ENCODE data around the gene MTMR6. TPM values are rescaled to one million over a fixed set of nuclear protein-coding genes. Genes with fewer than 3 reads are reported as not detected.

Gene MTMR6
- polyA plus RNA-seq, 1 donor = 13.9 TPM

- H3K9me3 ChIP-seq (ENCODE audit: control insufficient read depth, low read depth, low read length) = no peaks in the 10 kb centered on the region
- no peak overlapping the region for H3K4me3 ChIP-seq (ENCODE audit: low read length)
- no peak overlapping the region for H3K27ac ChIP-seq (ENCODE audit: low read length)
- no peaks in the 10 kb centered on the region for H3K27me3 ChIP-seq (ENCODE audit: control insufficient read depth, insufficient read depth, low read length)
- H3K4me1 ChIP-seq (ENCODE audit: control insufficient read depth, insufficient read depth, low read length) = no peaks in the 10 kb centered on the region
- no peak for DNase-seq
- H3K36me3 ChIP-seq (ENCODE audit: control insufficient read depth, insufficient read depth, low read length) = no peaks in the 10 kb centered on the region
- 100% methylated on average over 1 of the region's 4 CpGs for WGBS (ENCODE audit: insufficient coverage, low lambda C conversion rate)
Observed at GRCh38 chr13:25281193-25281934, 5.9 kb downstream of the MTMR6 start.

- DNase-seq = no peak
- Histone ChIP-seq H3K4me1 (ENCODE audit: control insufficient read depth, insufficient read depth, low read length) (no peaks in the 10 kb centered on the region), H3K36me3 (ENCODE audit: control insufficient read depth, insufficient read depth, low read length) (no peaks in the 10 kb centered on the region), H3K27ac (ENCODE audit: low read length) (no peak overlapping the region), H3K27me3 (ENCODE audit: control insufficient read depth, insufficient read depth, low read length) (no peaks in the 10 kb centered on the region), H3K4me3 (ENCODE audit: low read length) (no peak overlapping the region), H3K9me3 (ENCODE audit: control insufficient read depth, low read depth, low read length) (no peaks in the 10 kb centered on the region)
Observed at GRCh38 chr13:25280396-25280795, 6.9 kb downstream of the MTMR6 start.

- Histone ChIP-seq H3K36me3 (ENCODE audit: control insufficient read depth, insufficient read depth, low read length) (peaks cover 2% of the 10 kb centered on the region), H3K9me3 (ENCODE audit: control insufficient read depth, low read depth, low read length) (no peaks in the 10 kb centered on the region), H3K4me1 (ENCODE audit: control insufficient read depth, insufficient read depth, low read length) (no peaks in the 10 kb centered on the region), H3K27me3 (ENCODE audit: control insufficient read depth, insufficient read depth, low read length) (no peaks in the 10 kb centered on the region), H3K27ac (ENCODE audit: low read length) (no peak overlapping the region), H3K4me3 (ENCODE audit: low read length) (no peak overlapping the region)
- no CpG with 5 or more reads among the region's 2 CpGs for WGBS (ENCODE audit: insufficient coverage, low lambda C conversion rate)
- DNase-seq = no peak
Observed at GRCh38 chr13:25276748-25277147, 10.5 kb downstream of the MTMR6 start.

GRCh38 chr13:25268561-25268960 is 18.7 kb downstream of the MTMR6 start:
- H3K9me3 ChIP-seq (ENCODE audit: control insufficient read depth, low read depth, low read length) = no peaks in the 10 kb centered on the region
- H3K27me3 ChIP-seq (ENCODE audit: control insufficient read depth, insufficient read depth, low read length) = no peaks in the 10 kb centered on the region
- no peak overlapping the region for H3K27ac ChIP-seq (ENCODE audit: low read length)
- H3K4me1 ChIP-seq (ENCODE audit: control insufficient read depth, insufficient read depth, low read length) = no peaks in the 10 kb centered on the region
- WGBS (ENCODE audit: insufficient coverage, low lambda C conversion rate) = no CpG with 5 or more reads among the region's 6 CpGs
- H3K36me3 ChIP-seq (ENCODE audit: control insufficient read depth, insufficient read depth, low read length) = peaks cover 22% of the 10 kb centered on the region
- DNase-seq = no peak
- no peak overlapping the region for H3K4me3 ChIP-seq (ENCODE audit: low read length)

GRCh38 chr13:25267715-25268114 is 19.6 kb downstream of the MTMR6 start:
- Histone ChIP-seq H3K27me3 (ENCODE audit: control insufficient read depth, insufficient read depth, low read length) (no peaks in the 10 kb centered on the region), H3K27ac (ENCODE audit: low read length) (no peak overlapping the region), H3K4me1 (ENCODE audit: control insufficient read depth, insufficient read depth, low read length) (no peaks in the 10 kb centered on the region), H3K4me3 (ENCODE audit: low read length) (no peak overlapping the region), H3K9me3 (ENCODE audit: control insufficient read depth, low read depth, low read length) (no peaks in the 10 kb centered on the region), H3K36me3 (ENCODE audit: control insufficient read depth, insufficient read depth, low read length) (peaks cover 28% of the 10 kb centered on the region)
- no peak for DNase-seq
- WGBS (ENCODE audit: insufficient coverage, low lambda C conversion rate) = no CpG with 5 or more reads among the region's 1 CpG

GRCh38 chr13:25266706-25267105 is 20.6 kb downstream of the MTMR6 start:
- peaks cover 29% of the 10 kb centered on the region for H3K36me3 ChIP-seq (ENCODE audit: control insufficient read depth, insufficient read depth, low read length)
- no peak for DNase-seq
- H3K4me3 ChIP-seq (ENCODE audit: low read length) = no peak overlapping the region
- H3K9me3 ChIP-seq (ENCODE audit: control insufficient read depth, low read depth, low read length) = no peaks in the 10 kb centered on the region
- WGBS (ENCODE audit: insufficient coverage, low lambda C conversion rate) = no CpG with 5 or more reads among the region's 5 CpGs
- H3K4me1 ChIP-seq (ENCODE audit: control insufficient read depth, insufficient read depth, low read length) = no peaks in the 10 kb centered on the region
- H3K27me3 ChIP-seq (ENCODE audit: control insufficient read depth, insufficient read depth, low read length) = no peaks in the 10 kb centered on the region
- no peak overlapping the region for H3K27ac ChIP-seq (ENCODE audit: low read length)

GRCh38 chr13:25262261-25262660 is 25.0 kb downstream of the MTMR6 start:
- Histone ChIP-seq H3K4me3 (ENCODE audit: low read length) (no peak overlapping the region), H3K36me3 (ENCODE audit: control insufficient read depth, insufficient read depth, low read length) (peaks cover 32% of the 10 kb centered on the region), H3K9me3 (ENCODE audit: control insufficient read depth, low read depth, low read length) (no peaks in the 10 kb centered on the region), H3K27me3 (ENCODE audit: control insufficient read depth, insufficient read depth, low read length) (no peaks in the 10 kb centered on the region), H3K27ac (ENCODE audit: low read length) (no peak overlapping the region), H3K4me1 (ENCODE audit: control insufficient read depth, insufficient read depth, low read length) (no peaks in the 10 kb centered on the region)
- no peak for DNase-seq
- WGBS (ENCODE audit: insufficient coverage, low lambda C conversion rate) = 100% methylated on average over 2 of the region's 4 CpGs

- Histone ChIP-seq H3K27me3 (ENCODE audit: control insufficient read depth, insufficient read depth, low read length) (no peaks in the 10 kb centered on the region), H3K9me3 (ENCODE audit: control insufficient read depth, low read depth, low read length) (no peaks in the 10 kb centered on the region), H3K27ac (ENCODE audit: low read length) (no peak overlapping the region), H3K4me1 (ENCODE audit: control insufficient read depth, insufficient read depth, low read length) (no peaks in the 10 kb centered on the region), H3K4me3 (ENCODE audit: low read length) (no peak overlapping the region), H3K36me3 (ENCODE audit: control insufficient read depth, insufficient read depth, low read length) (peaks cover 28% of the 10 kb centered on the region)
- 100% methylated on average over 1 of the region's 2 CpGs for WGBS (ENCODE audit: insufficient coverage, low lambda C conversion rate)
- no peak for DNase-seq
Observed at GRCh38 chr13:25253702-25254101, 33.6 kb downstream of the MTMR6 start.

- Histone ChIP-seq H3K27ac (ENCODE audit: low read length) (no peak overlapping the region), H3K36me3 (ENCODE audit: control insufficient read depth, insufficient read depth, low read length) (peaks cover 28% of the 10 kb centered on the region)
Observed at GRCh38 chr13:25252752-25253151, 34.5 kb downstream of the MTMR6 start.

GRCh38 chr13:25252225-25252624 is 35.1 kb downstream of the MTMR6 start:
- no peak overlapping the region for H3K4me3 ChIP-seq (ENCODE audit: low read length)
- no peaks in the 10 kb centered on the region for H3K27me3 ChIP-seq (ENCODE audit: control insufficient read depth, insufficient read depth, low read length)
- no peaks in the 10 kb centered on the region for H3K9me3 ChIP-seq (ENCODE audit: control insufficient read depth, low read depth, low read length)
- 100% methylated on average over 1 of the region's 4 CpGs for WGBS (ENCODE audit: insufficient coverage, low lambda C conversion rate)
- no peaks in the 10 kb centered on the region for H3K4me1 ChIP-seq (ENCODE audit: control insufficient read depth, insufficient read depth, low read length)
- H3K27ac ChIP-seq (ENCODE audit: low read length) = no peak overlapping the region
- no peak for DNase-seq
- H3K36me3 ChIP-seq (ENCODE audit: control insufficient read depth, insufficient read depth, low read length) = peaks cover 28% of the 10 kb centered on the region

More at GRCh38 chr13:25252752-25253151, 34.5 kb downstream of the MTMR6 start:
- Histone ChIP-seq H3K4me1 (ENCODE audit: control insufficient read depth, insufficient read depth, low read length) (no peaks in the 10 kb centered on the region), H3K9me3 (ENCODE audit: control insufficient read depth, low read depth, low read length) (no peaks in the 10 kb centered on the region), H3K27me3 (ENCODE audit: control insufficient read depth, insufficient read depth, low read length) (no peaks in the 10 kb centered on the region), H3K4me3 (ENCODE audit: low read length) (no peak overlapping the region)
- no peak for DNase-seq
- WGBS (ENCODE audit: insufficient coverage, low lambda C conversion rate) = no CpG with 5 or more reads among the region's 2 CpGs

- H3K27me3 ChIP-seq (ENCODE audit: control insufficient read depth, insufficient read depth, low read length) = no peaks in the 10 kb centered on the region
- no peak for DNase-seq
- WGBS (ENCODE audit: insufficient coverage, low lambda C conversion rate) = no CpG with 5 or more reads among the region's 5 CpGs
- H3K4me3 ChIP-seq (ENCODE audit: low read length) = no peak overlapping the region
- H3K9me3 ChIP-seq (ENCODE audit: control insufficient read depth, low read depth, low read length) = no peaks in the 10 kb centered on the region
- no peaks in the 10 kb centered on the region for H3K4me1 ChIP-seq (ENCODE audit: control insufficient read depth, insufficient read depth, low read length)
- H3K27ac ChIP-seq (ENCODE audit: low read length) = no peak overlapping the region
- peaks cover 16% of the 10 kb centered on the region for H3K36me3 ChIP-seq (ENCODE audit: control insufficient read depth, insufficient read depth, low read length)
Observed at GRCh38 chr13:25249001-25249543, 38.2 kb downstream of the MTMR6 start.
